PC-3 (cell line): Measurements from ENCODE around the gene MCFD2. TPM values are rescaled to one million over a fixed set of nuclear protein-coding genes. Genes with fewer than 3 reads are reported as not detected.

Source experiments
- ATAC-seq: fragments of 200-7000 bp; cut with Tn5 transposase; 2 replicates; pipeline ENCODE4 v1.9.1; 2020; ENCODE audit warnings: mild to moderate bottlenecking, moderate library complexity
- BruUV-seq: library from RNA; stranded (reverse); fragments of 400-500 nt; replicated peaks from 2 replicates; lab custom pipeline; 2021; lab: Mats Ljungman, UMichigan
- CTCF ChIA-PET: fragments of 300-600 bp; sonication (Branson Sonifier 250); formaldehyde crosslinking; loops from one replicate; lab custom pipeline; 2022; ENCODE audit warnings: antibody characterized with exemption; lab: Charles Lee
- POLR2A ChIA-PET: fragments of 300-600 bp; sonication (Branson Sonifier 250); formaldehyde crosslinking; loops from one replicate; lab custom pipeline; 2022; ENCODE audit warnings: antibody characterized with exemption; ENCODE audit not compliant: unreplicated experiment; lab: Charles Lee
- DNase-seq: peaks from one replicate; pipeline ENCODE4 v3.0.0-alpha.2; 2015
- H2AFZ ChIP-seq: fragments of 300-600 bp; sonication (generic); 2 replicates; pipeline ENCODE4 v1.6.0; 2016; ENCODE audit warnings: antibody characterized with exemption, low read length
- H3F3A ChIP-seq: fragments of 300-600 bp; sonication (generic); one replicate; pipeline ENCODE4 v1.6.0; 2017; ENCODE audit warnings: antibody characterized with exemption, low read length, control low read depth, mild to moderate bottlenecking; ENCODE audit not compliant: unreplicated experiment
- H3K27ac ChIP-seq: fragments of 300-600 bp; sonication (generic); 2 replicates; pipeline ENCODE4 v1.5.1; 2016; ENCODE audit warnings: mild to moderate bottlenecking, low read length
- H3K27me3 ChIP-seq: fragments of 300-600 bp; sonication (generic); 2 replicates; pipeline ENCODE4 v1.6.1; 2016; ENCODE audit warnings: low read length, mixed read lengths
- H3K36me3 ChIP-seq: fragments of 300-600 bp; sonication (generic); 2 replicates; pipeline ENCODE4 v1.6.1; 2016; ENCODE audit warnings: low read depth, mixed run types, low read length, mixed read lengths
- H3K4me1 ChIP-seq: fragments of 300-600 bp; sonication (generic); 2 replicates; pipeline ENCODE4 v1.5.1; 2016; ENCODE audit warnings: low read length; ENCODE audit not compliant: insufficient read depth
- H3K4me2 ChIP-seq: fragments of 300-600 bp; sonication (generic); 2 replicates; pipeline ENCODE4 v1.6.0; 2016; ENCODE audit warnings: low read length
- H3K4me3 ChIP-seq: fragments of 300-600 bp; sonication (generic); 2 replicates; pipeline ENCODE4 v1.5.1; 2016; ENCODE audit warnings: mild to moderate bottlenecking, low read length, mixed read lengths
- H3K79me2 ChIP-seq: fragments of 300-600 bp; sonication (generic); 2 replicates; pipeline ENCODE4 v1.6.1; 2017; ENCODE audit warnings: low read length, mixed read lengths
- H3K9ac ChIP-seq: fragments of 300-600 bp; sonication (generic); 2 replicates; pipeline ENCODE4 v1.6.0; 2016; ENCODE audit warnings: mild to moderate bottlenecking, low read length
- H3K9me2 ChIP-seq: fragments of 300-600 bp; sonication (generic); replicated peaks from 2 replicates; pipeline ENCODE4 v1.6.1; 2016; ENCODE audit warnings: mixed run types, low read length, mixed read lengths
- H3K9me3 ChIP-seq: fragments of 300-600 bp; sonication (generic); 2 replicates; pipeline ENCODE4 v1.6.1; 2016; ENCODE audit warnings: low read length, mixed read lengths
- H4K20me1 ChIP-seq: fragments of 300-600 bp; sonication (generic); 2 replicates; pipeline ENCODE4 v1.6.1; 2016; ENCODE audit warnings: low read length, mixed read lengths
- CTCF ChIP-seq: fragments of 300-600 bp; sonication (generic); conservative IDR thresholded peaks from 2 replicates; pipeline ENCODE4 v1.5.1; 2017; ENCODE audit warnings: antibody characterized with exemption, low read depth, mild to moderate bottlenecking, low read length
- EZH2 ChIP-seq: fragments of 300-600 bp; sonication (generic); IDR thresholded peaks from one replicate; pipeline ENCODE4 v1.6.1; 2017; ENCODE audit warnings: antibody characterized with exemption, mild to moderate bottlenecking, low read length; ENCODE audit not compliant: unreplicated experiment
- EZH2phosphoT487 ChIP-seq: fragments of 300-600 bp; sonication (generic); IDR thresholded peaks from 2 replicates; pipeline ENCODE4 v1.6.1; 2018; ENCODE audit warnings: mild to moderate bottlenecking, antibody characterized with exemption, low read length, borderline replicate concordance
- intact Hi-C: fragments of 100-400 bp; cut with micrococcal nuclease; formaldehyde crosslinking; loops from 2 replicates; pipeline ENCODE4 v1.9.0; 2023
- total RNA-seq: library from RNA; depleted of rRNA; stranded (reverse); fragments of >200 nt; gene quantifications from 2 replicates; pipeline ENCODE4 v1.2.3, GENCODE V29; 2014

Gene MCFD2
- total RNA-seq, 1 experiment from 2014 or later, result 112 TPM

GRCh38 chr2:46870051-46870839 is 45.4 kb downstream of the MCFD2 start:
- intact Hi-C loops, result no loop called here
- H3K4me3 ChIP-seq, result no peak overlapping the region
- peaks cover 21% of the 10 kb centered on the region for H3K4me1 ChIP-seq
- ChIA-PET CTCF (no interaction called here), POLR2A (no interaction called here)
- no peaks in the 10 kb centered on the region for H3K36me3 ChIP-seq
- no peak overlapping the region for H3K4me2 ChIP-seq
- no peaks in the 10 kb centered on the region for H3K9me2 ChIP-seq
- no peaks in the 10 kb centered on the region for H3K9me3 ChIP-seq
- no peak overlapping the region for H2AFZ ChIP-seq
- BruUV-seq, result no TSS peak
- H3K27me3 ChIP-seq, result no peaks in the 10 kb centered on the region
- H3K79me2 ChIP-seq, result no peaks in the 10 kb centered on the region
- H4K20me1 ChIP-seq, result no peaks in the 10 kb centered on the region
- TF ChIP-seq EZH2phosphoT487, result no peak
- no peak for TF ChIP-seq EZH2
- TF ChIP-seq CTCF, result no peak
- H3K27ac ChIP-seq, result no peak overlapping the region
- H3K9ac ChIP-seq, result no peak overlapping the region
- ATAC-seq (no peak), DNase-seq (no peak)
- no peaks in the 10 kb centered on the region for H3F3A ChIP-seq

GRCh38 chr2:46869621-46870020 is 46.0 kb downstream of the MCFD2 start:
- POLR2A ChIA-PET, result no interaction called here
- no TSS peak for BruUV-seq
- H3K4me2 ChIP-seq, result no peak overlapping the region
- TF ChIP-seq EZH2phosphoT487, result no peak
- TF ChIP-seq EZH2, result no peak
- no peak for TF ChIP-seq CTCF
- no peaks in the 10 kb centered on the region for H3F3A ChIP-seq
- no peaks in the 10 kb centered on the region for H3K79me2 ChIP-seq
- intact Hi-C loops, result no loop called here
- no peaks in the 10 kb centered on the region for H3K27me3 ChIP-seq
- no peaks in the 10 kb centered on the region for H4K20me1 ChIP-seq
- no peak overlapping the region for H3K4me3 ChIP-seq
- H3K9me2 ChIP-seq, result no peaks in the 10 kb centered on the region
- no peak overlapping the region for H3K9ac ChIP-seq
- peaks cover 3% of the 10 kb centered on the region; the same call in 1 of the 2 replicates for H3K36me3 ChIP-seq
- peaks cover 18% of the 10 kb centered on the region for H3K4me1 ChIP-seq
- no peak overlapping the region for H2AFZ ChIP-seq
- DNase-seq (no peak), ATAC-seq (no peak)
- H3K9me3 ChIP-seq, result peaks cover 5% of the 10 kb centered on the region; the same call in 1 of the 2 replicates
- H3K27ac ChIP-seq, result no peak overlapping the region
- CTCF ChIA-PET, result no interaction called here

- Histone ChIP-seq H3K79me2 (no peaks in the 10 kb centered on the region), H3K4me1 (no peaks in the 10 kb centered on the region), H3K36me3 (peaks cover 3% of the 10 kb centered on the region; the same call in 1 of the 2 replicates), H3K4me2 (no peak overlapping the region), H3F3A (no peaks in the 10 kb centered on the region), H3K27me3 (no peaks in the 10 kb centered on the region), H3K9me3 (peaks cover 10% of the 10 kb centered on the region), H2AFZ (no peak overlapping the region), H3K9ac (no peak overlapping the region), H4K20me1 (no peaks in the 10 kb centered on the region), H3K4me3 (no peak overlapping the region), H3K9me2 (no peaks in the 10 kb centered on the region), H3K27ac (no peak overlapping the region)
- ATAC-seq (no peak), DNase-seq (no peak)
- no TSS peak for BruUV-seq
- ChIA-PET POLR2A (no interaction called here), CTCF (no interaction called here)
- intact Hi-C loops, result no loop called here
- TF ChIP-seq EZH2phosphoT487, result no peak
- TF ChIP-seq CTCF, result no peak
- TF ChIP-seq EZH2, result no peak
These were observed 48.8 kb downstream of the MCFD2 start for GRCh38 chr2:46866770-46867246.
